Cardiac fibroblast (primary cell): ENCODE measurements around the gene FOSL2.

Source experiments
- DNase-seq, 2 donors: peaks; one replicate each; pipeline versions ENCODE4 v3.0.0 to v3.0.0-alpha.2; 2010; ENCODE audit warnings: low read depth in 2 of 2
- H3K4me3 ChIP-seq, 2 donors: replicated peaks in 1 of 2; 1 replicate in 1 of 2; 2 replicates in 1 of 2; pipeline ENCODE4 v1.5.1; 2011; ENCODE audit warnings: low read depth in 2 of 2, low read length in 2 of 2, mild to moderate bottlenecking in 2 of 2, moderate library complexity in 1 of 2
- CTCF ChIP-seq: IDR thresholded peaks from one replicate; pipeline ENCODE4 v1.5.1; 2011; ENCODE audit warnings: low read depth, mild to moderate bottlenecking, low read length, inconsistent platforms

FOSL2 gene

DNA sequence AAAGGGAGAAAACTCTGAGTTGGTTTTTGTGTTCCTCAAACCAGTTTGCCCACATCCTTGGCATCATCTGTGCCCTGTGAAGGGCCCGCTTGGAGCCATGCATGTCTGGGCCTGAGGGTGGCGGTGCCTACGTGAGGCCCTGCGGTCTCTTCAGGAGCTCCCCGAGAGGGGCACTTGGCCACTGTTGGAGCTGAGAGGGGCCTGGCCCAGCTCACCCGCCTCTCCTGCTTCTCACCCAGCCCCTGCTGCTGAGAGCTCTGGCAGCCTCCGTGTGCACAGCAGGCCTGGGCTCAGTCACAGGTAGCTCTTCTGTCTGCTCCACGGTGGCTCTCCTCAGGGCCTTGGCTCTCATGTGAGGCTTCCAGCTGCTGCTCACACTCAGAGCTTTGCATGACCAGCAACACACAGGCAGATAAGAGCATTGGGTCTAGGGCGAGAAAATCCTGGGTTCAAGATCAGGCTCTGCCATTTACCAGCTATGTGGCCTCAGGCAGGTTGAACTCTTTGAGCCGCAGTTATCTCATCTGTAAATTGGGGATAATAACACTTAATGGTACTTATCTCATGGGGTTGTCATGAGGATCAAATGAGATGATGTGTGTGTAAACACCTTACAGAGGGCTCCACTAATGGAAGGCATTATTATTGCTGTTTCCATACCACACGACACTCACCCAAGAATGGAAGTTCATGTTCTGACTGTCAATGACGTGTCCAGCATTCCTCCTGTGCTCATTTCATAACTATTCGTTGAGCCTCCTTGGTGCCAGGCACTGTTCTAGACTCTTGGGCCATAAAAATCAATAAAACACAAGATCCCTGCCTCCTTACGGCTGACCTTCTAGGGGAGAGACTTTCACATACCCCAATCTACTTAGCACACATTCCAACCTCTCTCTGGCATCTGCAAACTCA lies 61.6 kb downstream of the FOSL2 start:
- peak in 1 of 2 donors; percentile 28 for DNase-seq
- no peak for TF ChIP-seq CTCF
- H3K4me3 ChIP-seq: no peak overlapping the region

GRCh38 chr2:28457237-28457636 lies 64.6 kb downstream of the FOSL2 start:
- no peak for DNase-seq
- TF ChIP-seq CTCF: no peak
- H3K4me3 ChIP-seq: no peak overlapping the region

DNA sequence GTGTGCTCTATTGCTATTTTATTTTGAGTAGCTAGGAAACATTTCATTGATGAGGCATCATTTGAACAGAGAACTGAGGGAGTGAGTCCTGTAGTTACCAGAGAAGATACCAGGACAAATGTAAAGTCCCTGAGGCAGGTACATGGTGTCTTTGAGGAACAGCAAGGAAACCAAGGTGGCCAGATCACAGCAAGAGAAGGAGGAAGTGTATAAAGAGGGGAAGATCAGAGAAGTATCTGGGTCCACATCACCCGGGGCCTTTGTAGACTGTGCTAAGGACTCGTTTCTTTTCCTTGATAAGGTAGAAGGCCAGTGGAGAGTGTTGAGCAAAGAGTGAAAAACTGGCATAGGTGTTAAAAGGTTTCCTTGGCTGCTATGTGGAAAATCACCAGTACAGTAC lies 68.4 kb downstream of the FOSL2 start:
- H3K4me3 ChIP-seq: no peak overlapping the region
- no peak for DNase-seq
- TF ChIP-seq CTCF: no peak

DNA sequence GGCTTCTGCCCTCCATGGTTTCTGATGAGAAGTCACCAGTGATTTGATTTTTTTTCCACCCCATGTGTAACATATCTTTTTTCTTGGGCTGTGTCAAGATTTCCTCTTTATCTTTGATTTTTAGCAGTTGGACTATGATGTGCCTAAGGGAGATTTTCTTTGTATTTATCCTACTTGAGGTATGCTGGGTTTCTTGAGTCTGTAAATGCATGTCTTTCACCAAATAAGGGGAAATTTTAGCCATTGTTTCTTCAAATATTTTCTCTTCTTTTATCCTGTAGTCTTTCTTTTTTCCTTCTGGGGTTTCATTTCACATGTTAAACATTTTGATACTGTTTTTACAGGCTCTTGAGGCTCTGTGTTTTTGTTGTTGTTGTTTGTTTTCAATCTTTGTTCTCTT lies 69.5 kb downstream of the FOSL2 start:
- no peak for DNase-seq
- H3K4me3 ChIP-seq: no peak overlapping the region
- no peak for TF ChIP-seq CTCF

- H3K4me3 ChIP-seq: no peak overlapping the region
- TF ChIP-seq CTCF: no peak
- no peak for DNase-seq
Measured at GRCh38 chr2:28463211-28463816, 70.7 kb downstream of the FOSL2 start.

DNA sequence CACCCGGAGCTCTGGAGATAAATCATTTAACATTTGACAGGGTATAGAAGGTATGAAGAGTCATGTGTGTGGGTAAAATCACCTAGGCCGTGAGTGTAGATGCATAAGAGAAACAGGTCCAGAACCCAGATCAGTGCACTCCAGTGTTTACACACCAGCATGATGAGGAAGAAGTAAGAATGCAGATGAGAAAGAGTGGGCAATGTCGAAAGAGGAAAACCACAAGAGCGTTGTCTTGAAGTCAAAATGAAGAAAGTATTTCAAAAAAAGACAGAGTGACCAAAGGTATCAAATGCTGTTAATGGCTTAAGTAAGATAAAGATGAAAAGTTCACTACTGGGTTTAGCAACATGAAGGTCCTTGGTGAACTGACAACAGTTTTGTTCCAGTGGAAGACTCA lies 71.2 kb downstream of the FOSL2 start:
- H3K4me3 ChIP-seq: no peak overlapping the region
- peak; percentile 20 to 27 for DNase-seq
- no peak for TF ChIP-seq CTCF
